ENCODE data around the gene PTPN7. TPM values are rescaled to one million over a fixed set of nuclear protein-coding genes. Genes with fewer than 3 reads are reported as not detected.
A peak's percentile ranks its signal among the peaks of the same experiment; 100 is the strongest.
"Not testable (repeated sequence)": the region's sequence is repeated elsewhere in the genome, so short reads cannot be mapped to it uniquely, and the experiment has no call there.

PTPN7 gene
- 167 TPM for total RNA-seq

DNA sequence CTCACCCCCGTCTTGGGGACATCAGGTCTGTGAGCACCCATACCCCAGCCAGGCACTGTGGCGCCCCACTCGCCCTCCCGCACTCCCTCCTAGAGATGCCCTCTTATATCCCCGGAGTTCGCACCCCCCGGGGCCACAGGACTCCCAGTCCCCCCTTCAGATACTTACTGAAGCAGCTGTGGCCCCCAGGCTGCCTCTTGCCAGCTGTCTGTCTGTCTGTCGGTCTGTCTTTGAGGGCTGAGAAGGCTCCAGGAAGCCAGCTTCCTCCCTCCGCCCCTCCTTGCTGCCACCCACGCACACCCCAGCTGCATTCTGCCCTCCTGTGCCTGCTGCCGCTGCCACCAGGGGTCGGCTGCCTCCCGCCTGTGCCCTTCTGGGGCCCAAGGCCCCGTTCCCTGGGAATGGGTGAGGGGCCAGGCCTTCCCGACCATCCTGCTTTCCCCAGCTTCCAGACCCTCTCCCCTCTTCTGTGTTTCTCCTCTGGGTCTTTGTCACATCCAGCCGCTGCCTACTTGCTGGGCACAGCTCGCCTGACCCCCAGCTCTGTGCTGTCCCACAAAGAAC is at the start of gene PTPN7:
PTPN7 (minus strand) TSS at position 226 of the 564 bp plus-strand sequence. CDS start 1,200 bp downstream, outside the sequence.
- peak; percentile 58 to 86 (median 81) for DNase-seq (ENCODE audit: low read depth in 2 of 3, low spot score in 2 of 3)

DNA sequence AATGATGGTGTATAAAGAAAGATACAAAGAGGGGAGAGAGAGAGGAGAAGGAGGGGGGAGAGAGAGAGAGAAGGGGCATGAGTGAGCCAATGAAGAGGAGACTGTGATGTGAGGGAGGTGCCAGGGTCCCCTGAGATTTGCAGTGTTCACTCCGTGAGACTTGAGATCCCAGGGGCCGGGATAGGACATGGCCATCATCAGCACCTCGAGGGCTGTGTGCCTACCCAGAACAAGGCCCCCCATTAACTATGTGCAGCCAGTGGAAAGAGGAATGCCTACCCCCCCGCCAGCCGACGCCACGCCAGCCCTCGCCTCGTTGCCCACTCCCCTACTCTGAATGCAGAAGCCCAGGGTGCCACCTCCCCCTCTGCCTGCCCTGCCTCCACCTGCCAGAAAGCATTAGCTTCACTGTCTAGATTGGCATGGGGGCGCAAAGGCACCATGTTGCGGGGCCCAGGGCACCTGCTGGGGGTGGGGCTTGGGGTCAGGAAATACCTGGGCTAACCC is 48.0 kb upstream of the PTPN7 start:
- no peak for DNase-seq (ENCODE audit: low read depth in 2 of 3, low spot score in 2 of 3)

DNA sequence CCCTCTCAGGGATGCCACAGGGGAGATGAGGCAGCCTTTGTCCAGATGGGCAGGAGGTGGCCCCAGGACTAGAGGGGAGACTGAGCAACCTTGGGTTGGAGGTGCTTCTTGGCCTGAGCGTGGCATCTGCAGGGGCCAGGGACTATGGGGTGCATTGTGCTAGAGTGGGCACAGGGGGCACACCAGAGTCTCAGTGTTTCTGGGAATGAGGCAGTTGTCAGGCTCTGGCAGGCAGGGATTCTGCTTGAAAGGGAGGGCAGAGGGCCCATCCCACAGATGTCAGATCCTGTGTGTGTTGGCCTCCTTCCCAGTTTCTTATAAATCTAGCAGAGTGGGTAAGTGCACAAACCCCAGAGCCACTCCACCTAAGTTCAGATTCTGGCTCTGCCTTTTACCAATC is 46.9 kb upstream of the PTPN7 start:
- DNase-seq (ENCODE audit: low read depth in 2 of 3, low spot score in 2 of 3), result no peak

DNA sequence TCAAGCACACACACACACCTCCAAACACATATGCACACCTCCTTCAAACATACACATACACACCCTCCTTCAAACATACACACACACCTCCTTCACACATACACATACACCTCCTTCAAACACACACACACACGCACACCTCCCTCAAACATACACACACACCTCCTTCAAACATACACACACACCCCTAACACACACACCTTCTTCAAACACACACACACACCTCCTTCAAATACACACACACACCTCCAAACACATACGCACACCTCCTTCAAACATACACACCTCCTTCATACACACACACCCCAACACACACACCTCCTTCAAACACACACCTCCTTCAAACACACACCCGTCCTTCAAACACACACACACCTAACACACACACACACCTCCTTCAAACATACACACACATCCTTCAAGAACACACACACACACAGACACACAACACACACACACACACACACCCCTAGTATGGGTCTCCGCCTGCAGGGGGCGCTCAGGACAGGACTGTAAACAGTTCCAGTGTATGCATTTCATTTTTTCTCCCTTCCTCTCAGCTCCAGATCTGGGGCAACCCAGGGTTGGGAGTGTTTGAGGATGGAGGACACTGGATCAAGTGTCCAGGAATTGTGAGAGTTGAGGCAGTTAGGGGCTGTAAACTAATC is 45.3 kb upstream of the PTPN7 start:
- DNase-seq (ENCODE audit: low read depth in 2 of 3, low spot score in 2 of 3), result peak in 1 of 3 donors; percentile 32

DNA sequence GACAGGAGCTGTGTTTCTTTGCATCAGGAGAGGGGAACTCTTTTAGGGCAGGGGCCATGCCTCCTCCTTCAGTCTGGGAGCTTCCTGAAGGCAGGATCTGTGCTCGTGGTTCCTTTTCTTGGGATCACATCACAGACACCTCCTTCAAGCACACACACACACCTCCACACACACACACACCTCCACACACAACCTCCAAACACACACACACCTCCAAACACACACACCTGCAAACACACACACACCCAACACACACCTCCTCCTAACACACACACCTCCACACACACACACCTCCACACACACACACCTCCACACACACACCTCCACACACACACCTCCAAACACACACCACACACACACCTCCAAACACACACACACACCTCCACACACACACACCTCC is 43.7 kb upstream of the PTPN7 start:
- DNase-seq (ENCODE audit: low read depth in 2 of 3, low spot score in 2 of 3), result no peak

DNA sequence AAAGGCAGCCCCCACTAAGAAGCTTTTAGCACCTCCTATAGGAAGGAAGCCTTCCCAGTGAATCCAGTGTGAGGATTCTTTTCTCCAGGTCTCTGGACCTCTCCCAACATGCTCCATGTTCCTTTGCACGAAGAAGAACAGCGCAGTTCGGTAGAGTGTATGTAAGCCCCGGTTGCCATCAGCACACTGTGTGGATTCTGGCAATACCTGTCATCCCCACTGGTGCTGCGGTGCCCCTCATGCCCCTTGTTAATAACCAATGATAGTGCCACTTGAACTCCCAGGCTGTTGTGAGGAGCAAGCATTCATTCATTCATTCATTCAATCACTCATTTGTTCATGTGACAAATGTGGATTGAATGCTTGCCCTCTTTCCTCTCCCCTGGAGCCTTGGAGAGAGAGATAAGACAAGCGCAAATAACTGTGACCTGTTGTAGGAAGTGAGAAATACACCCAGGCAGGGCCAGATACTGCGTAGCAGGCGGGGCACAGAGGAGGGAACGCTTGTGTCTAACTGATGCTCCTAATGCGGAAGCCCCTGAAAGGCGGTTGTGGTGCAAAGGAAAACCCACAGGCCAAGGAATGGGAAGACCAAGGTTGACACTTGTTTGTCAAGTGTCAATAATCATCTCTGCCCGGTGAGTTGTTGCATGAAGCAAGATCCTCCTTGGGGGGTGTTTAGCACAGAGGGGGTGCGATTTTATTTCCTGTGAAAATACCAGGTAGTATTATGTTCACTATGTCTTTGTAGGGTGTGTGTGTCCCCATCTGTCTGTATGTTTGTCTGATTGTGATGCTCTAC is 43.0 kb upstream of the PTPN7 start:
- DNase-seq (ENCODE audit: low read depth in 2 of 3, low spot score in 2 of 3), result peak in 2 of 3 donors; percentile 64 to 78

DNA sequence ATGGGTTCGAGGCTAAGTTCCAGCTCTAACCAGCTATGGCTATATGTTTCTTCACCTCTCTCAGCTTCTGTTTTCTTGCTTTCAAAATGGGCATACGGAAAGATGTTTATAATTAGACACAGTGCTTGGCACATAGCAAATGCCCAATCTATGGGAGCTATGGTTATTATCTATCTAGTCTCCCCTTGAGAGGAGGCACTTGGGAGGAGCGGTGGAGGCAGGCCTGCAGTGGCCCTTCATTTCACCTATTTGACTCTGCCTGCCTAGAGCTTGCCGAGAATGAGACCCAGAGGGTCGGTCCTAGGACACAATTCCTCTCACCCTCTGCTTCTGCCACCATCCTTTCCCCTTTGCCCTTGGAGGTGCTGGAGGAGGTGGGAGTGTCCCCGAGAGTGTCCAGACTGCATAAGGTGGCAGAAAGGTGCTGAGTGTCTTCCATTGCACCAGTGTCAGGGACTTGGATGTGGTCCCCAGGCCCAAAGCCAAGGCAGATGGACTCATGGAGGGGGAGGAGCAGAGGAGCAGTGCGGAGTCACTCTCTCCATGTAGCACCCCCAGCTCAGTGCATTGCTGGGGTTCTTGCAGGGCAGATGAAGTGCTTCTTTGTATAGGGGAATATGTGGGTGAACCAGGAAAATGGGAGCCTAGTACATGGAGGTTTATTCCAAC is 42.2 kb upstream of the PTPN7 start:
- DNase-seq (ENCODE audit: low read depth in 2 of 3, low spot score in 2 of 3), result no peak

DNA sequence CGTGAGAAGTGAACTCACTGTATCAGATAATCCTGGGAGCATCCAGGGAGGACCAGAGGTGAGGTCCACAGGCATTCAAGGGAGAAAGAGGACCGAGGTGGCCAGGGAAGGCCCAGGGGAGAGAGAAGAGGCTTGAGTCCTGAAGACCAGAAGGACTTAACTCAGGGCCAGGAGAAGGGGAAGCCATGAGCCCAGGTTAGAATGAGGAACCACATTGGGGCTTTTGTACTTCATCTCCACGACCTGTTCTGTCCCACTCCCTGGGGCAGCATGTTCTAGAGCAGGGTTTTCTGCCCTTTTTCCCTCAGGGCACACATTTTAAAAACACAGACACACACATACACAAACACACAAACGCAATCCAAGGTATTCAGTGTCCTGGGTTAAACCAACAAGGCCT is 41.6 kb upstream of the PTPN7 start:
- DNase-seq (ENCODE audit: low read depth in 2 of 3, low spot score in 2 of 3), result peak in 1 of 3 donors; percentile 54

DNA sequence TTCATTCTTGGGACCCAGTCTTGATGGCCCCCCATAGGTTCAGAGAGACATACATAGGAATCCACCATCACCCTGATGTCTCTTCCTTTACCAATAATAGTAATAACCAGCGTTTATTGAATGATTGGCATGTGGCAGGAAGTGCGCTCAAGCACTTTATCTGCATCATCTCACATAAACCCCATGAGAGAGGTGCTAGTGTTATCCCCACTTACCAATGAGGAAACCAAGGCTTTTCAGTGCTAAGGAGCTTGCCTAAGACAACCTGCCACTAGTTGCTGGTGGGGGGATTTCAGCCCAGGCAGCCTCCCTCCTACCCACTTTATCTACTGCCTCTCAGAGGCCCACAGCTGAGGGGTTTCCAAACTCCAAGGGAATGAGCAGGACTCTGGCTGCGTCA is 40.9 kb upstream of the PTPN7 start:
- DNase-seq (ENCODE audit: low read depth in 2 of 3, low spot score in 2 of 3), result no peak

DNA sequence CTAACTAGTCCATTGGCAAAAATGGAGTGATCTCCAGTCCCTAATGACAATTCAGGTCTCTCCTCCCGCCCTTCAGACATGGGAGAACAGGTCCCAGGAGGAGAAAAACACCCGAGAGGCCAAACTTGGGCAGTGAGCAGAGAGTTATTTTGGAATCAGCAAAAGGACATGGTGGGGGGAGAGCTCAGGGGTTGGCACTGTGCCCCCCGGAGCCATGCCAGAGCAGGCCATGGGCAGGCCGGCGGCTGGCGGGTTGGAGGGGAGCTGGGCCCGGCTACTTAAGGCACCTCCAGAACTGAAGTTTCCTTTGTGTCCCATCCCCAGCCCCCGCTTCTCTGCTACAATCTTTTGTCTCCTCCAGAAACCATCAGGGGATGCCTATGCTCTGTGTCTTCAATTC is 40.3 kb upstream of the PTPN7 start:
- no peak for DNase-seq (ENCODE audit: low read depth in 2 of 3, low spot score in 2 of 3)

DNA sequence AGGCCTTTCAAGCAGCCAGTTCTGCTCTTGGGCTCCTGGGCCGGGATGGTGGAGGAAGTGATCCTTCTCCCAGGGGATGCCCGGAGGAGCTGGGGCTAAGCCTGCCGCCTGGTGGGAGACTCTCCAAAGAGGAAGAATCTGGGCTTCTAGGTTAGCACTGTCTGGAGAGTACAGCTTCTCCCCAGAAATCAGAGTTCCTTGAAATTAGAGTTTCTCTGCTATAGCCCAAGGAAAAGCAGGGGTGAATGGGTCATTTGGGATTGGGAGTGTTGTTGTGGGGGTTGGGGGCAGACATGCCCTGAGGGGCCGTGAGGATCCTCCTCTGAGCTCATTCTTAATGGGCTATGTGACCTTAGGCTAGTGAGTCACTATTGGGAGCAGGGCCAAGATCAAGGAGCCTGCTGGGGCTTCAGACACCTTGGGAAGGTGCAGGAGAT is 39.7 kb upstream of the PTPN7 start:
- DNase-seq (ENCODE audit: low read depth in 2 of 3, low spot score in 2 of 3), result no peak

DNA sequence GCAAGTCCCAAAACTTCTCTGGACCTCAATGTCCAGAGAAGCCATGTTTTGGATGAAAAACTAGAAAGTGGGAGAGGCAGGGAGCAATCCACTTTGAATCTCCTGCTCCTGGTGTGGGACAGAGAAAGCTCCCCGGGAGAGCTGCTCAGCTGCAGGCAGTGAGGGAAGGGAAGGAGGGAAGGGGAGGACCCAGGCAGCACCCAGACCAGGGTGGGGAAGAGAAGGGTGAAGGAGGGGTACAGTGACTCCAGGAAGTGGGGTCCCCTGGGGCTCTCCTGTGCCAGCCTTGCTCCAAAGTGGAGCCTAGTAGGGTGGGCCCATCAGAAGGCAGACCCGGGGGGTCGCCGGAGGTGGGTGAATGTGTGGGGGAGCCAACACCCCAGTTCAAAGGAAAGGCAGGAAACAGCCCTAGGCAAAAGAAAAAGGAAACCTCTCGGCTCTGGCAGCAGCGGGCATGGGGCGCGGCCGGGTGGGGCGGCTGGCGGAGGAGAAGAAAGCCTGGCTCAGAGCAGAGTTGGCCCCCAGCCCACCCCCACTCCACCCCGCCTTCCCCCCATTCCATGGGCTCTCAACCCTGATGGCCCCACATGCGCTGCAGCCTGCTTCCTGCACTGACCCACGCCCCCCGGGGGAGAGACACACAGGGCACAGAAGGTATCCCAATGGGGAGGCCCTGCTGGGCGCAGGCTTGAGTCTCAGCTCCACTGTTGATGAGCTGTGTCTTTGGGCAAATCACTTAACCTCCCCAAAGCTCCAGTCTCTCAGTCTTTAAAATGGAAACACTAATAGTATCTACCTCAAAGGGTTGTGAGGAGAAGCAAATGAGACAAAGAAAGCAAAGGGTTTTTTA is 38.9 kb upstream of the PTPN7 start:
- DNase-seq (ENCODE audit: low read depth in 2 of 3, low spot score in 2 of 3), result no peak

DNA sequence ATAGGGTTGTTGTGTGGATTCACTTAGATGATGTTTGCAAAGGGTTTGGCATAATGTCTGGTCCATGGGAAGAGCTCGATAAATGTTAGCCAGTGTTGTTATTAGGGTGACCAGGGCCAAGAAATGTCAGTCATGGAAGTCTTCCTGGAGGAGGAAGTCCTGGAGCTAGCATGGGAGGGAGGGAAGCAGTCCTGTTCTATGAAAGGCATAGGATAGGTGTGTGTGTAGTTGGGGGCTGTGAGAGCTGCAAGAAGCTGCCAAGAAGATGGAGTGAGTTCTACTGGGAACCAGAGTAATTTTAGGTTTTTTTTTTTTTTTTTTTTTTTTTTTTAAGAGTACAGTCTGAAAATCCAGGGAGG is 37.9 kb upstream of the PTPN7 start:
- no peak for DNase-seq (ENCODE audit: low read depth in 2 of 3, low spot score in 2 of 3)

DNA sequence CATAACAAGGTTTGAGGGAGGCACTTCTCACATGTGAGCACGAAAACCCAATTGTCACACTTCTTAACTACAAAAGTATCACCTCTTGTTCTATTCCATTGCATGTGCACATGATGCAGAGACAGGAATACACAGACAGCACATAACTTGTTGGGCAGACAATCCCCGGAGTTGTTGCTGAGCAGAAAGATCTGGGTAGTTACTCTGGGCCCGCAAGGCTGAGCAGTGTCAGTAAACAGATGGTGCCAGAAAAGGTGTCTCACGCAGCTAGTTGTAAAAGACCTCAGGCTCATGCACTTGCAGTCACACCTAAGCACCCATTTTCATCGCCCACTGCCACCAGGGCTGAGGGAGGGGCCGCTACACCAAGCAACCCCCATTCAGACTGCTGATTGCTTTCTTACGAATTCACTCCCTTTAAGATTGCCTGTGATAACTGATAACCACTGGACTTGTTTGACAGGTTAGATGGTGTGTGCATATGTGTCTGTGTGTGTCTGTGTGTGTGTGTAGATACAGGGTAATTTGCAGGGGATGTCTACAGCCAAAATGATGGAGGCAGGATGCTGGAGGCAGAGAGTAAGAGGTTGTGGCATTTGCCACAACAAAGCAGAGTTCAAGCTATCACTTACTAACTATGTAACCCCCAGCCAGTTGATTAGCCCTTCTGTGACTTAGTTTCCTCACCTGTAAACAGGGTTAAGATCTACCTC is 37.4 kb upstream of the PTPN7 start:
- DNase-seq (ENCODE audit: low read depth in 2 of 3, low spot score in 2 of 3), result no peak

DNA sequence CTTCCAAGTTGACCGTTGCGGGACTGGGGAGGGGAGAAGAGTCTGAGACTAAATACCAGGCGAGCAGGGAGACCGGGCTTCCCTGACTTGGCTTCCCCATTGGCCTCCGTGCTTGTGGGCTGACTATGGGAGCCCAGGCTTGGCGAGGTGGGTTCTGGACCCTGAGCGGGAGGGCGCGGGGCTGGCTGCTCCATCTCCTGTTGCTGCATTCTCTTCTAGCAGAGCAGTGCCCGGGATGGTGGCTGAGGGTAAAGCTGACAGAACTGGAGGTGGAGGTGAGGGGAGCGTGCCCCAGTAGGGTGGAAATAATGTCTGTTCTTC is 33.9 kb upstream of the PTPN7 start:
- DNase-seq (ENCODE audit: low read depth in 2 of 3, low spot score in 2 of 3), result no peak

DNA sequence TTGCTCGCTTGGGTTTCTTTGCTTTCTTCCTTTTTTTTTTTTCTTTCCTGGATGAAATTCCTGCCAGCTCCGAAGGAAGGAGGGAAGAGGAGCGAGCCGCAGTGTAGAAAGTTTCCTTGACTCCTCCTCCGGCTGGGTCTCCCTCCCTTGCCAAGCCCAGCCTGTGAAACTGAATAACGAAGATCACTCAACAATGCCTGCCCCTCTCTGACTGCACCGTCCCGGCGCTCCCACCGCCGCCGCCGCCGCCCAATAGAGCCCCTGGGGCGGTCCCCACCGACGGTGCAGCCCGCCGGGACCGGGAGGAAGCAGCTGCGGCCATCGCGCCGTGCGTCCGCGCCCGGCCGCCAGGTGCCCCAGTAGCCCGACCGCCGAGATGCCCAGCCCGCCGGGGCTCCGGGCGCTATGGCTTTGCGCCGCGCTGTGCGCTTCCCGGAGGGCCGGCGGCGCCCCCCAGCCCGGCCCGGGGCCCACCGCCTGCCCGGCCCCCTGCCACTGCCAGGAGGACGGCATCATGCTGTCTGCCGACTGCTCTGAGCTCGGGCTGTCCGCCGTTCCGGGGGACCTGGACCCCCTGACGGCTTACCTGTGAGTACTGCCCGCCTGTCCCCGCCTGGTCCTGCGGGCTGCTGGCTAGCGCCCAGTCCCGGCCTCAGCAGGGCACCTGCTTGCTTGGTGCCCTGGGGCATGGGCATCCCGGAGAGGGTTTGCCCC is 33.4 kb upstream of the PTPN7 start, which contains the start of gene LGR6:
LGR6 (plus strand) TSS at position 186 of the 714 bp plus-strand sequence; CDS start at position 377, 191 bp downstream.
- peak in 1 of 3 donors; percentile 45 for DNase-seq (ENCODE audit: low read depth in 2 of 3, low spot score in 2 of 3)

DNA sequence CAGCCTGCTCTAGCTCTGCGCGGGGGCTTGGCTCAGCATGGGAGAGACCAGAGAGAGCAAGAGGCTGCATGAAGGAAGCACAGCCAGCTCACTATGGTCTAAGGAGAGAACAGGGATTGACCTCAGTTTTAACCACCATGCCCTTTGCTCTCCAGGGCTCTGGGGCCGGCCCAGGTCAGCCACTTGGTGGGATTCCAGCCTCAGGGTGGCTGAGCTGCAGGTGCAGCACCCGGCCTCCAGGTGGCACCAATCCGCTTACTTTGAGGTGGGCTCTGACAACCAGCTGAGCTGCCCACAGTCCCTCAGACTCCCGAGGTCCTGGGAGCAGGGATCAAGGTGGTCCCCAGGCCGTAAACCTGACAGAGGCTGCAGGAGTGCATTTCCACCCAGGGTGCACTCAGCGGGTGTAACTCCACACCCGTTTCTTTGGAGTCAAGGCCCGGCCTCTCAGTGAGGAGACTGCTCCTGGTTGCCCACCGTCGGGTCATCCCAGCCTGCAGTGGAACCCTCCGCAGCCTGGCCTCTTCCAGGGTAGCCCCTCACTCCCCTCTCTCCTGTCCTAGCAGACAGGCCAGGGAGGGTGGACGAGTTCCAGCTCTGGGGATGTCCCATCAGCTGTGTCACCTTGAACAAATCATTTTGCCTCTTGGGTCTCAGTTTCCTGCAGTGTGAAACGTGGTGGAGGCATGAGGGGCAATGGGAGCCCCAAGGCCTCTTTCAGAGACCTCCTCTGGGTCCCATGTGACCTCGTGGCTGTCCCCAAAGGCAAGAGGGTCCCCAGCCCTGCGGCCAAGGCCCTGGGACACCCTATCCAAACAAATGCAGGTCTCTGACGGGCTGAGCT is 32.6 kb upstream of the PTPN7 start:
- peak in 2 of 3 donors; percentile 33 to 64 for DNase-seq (ENCODE audit: low read depth in 2 of 3, low spot score in 2 of 3)

DNA sequence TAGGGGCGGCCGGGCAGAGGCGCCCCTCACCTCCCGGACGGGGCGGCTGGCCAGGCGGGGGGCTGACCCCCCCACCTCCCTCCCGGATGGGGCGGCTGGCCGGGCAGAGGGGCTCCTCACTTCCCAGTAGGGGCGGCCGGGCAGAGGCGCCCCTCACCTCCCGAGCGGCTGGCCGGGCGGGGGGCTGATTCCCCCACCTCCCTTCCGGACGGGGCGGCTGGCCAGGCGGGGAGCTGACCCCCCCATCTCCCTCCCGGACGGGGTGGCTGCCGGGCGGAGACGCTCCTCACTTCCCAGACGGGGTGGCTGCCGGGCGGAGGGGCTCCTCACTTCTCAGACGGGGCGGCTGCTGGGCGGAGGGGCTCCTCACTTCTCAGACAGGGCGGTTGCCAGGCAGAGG is 31.0 kb upstream of the PTPN7 start:
- DNase-seq (ENCODE audit: low read depth in 2 of 3, low spot score in 2 of 3), result not testable (repeated sequence)
